ENCODE measurements around the gene GNL3.

GNL3 gene

GRCh38 chr3:52743152-52743551, 57.3 kb downstream of the GNL3 start:
- H3K4me2 ChIP-seq (ENCODE audit: low read length) = no peak overlapping the region
- H3K79me2 ChIP-seq (ENCODE audit: low read length) = no peaks in the 10 kb centered on the region
- TF ChIP-seq EZH2phosphoT487 (IDR thresholded peaks at IDR 0.05; ENCODE audit: low read depth) = no peak
- TF ChIP-seq, protein P1, sequence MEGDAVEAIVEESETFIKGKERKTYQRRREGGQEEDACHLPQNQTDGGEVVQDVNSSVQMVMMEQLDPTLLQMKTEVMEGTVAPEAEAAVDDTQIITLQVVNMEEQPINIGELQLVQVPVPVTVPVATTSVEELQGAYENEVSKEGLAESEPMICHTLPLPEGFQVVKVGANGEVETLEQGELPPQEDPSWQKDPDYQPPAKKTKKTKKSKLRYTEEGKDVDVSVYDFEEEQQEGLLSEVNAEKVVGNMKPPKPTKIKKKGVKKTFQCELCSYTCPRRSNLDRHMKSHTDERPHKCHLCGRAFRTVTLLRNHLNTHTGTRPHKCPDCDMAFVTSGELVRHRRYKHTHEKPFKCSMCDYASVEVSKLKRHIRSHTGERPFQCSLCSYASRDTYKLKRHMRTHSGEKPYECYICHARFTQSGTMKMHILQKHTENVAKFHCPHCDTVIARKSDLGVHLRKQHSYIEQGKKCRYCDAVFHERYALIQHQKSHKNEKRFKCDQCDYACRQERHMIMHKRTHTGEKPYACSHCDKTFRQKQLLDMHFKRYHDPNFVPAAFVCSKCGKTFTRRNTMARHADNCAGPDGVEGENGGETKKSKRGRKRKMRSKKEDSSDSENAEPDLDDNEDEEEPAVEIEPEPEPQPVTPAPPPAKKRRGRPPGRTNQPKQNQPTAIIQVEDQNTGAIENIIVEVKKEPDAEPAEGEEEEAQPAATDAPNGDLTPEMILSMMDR (IDR thresholded peaks at IDR 0.05; ENCODE audit: low read depth, low read length) = no peak
- no peak overlapping the region for H3K9ac ChIP-seq (ENCODE audit: low read length)
- no peak overlapping the region for H2AFZ ChIP-seq (ENCODE audit: low read depth, low read length)
- H3K4me3 ChIP-seq (ENCODE audit: low read length) = no peak overlapping the region
- H3K36me3 ChIP-seq (replicated peaks; ENCODE audit: low read depth, low read length) = peaks cover 42% of the 10 kb centered on the region
- H3K9me3 ChIP-seq (ENCODE audit: insufficient read depth, low read length) = no peaks in the 10 kb centered on the region
- no peak overlapping the region for H3K27ac ChIP-seq (ENCODE audit: low read length)
- no peaks in the 10 kb centered on the region for H3K4me1 ChIP-seq (ENCODE audit: low read length)
- no peaks in the 10 kb centered on the region for H3K27me3 ChIP-seq (ENCODE audit: low read depth, low read length)
- no peaks in the 10 kb centered on the region for H4K20me1 ChIP-seq (ENCODE audit: insufficient read depth, low read length)

DNA sequence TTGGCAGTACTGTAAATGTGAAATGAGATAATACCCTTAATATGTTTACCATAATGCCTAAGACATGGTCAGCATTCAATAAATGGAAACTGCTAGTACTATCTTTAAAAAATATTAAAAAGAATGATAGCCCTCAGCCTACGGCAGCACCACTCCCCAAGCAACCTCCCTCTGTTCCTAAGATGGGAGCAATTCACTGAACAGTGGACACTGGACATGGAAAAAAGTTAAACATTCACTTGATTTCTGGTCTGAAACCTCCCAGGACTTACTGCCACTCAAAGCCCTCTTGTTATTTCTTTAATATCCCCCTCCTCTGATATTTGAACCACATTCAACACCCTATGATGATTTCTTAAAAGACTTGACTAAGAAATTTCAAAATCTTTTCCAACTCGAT, 57.9 kb downstream of the GNL3 start:
- Histone ChIP-seq H3K36me3 (replicated peaks; ENCODE audit: low read depth, low read length) (peaks cover 48% of the 10 kb centered on the region), H2AFZ (ENCODE audit: low read depth, low read length) (no peak overlapping the region), H3K9me3 (ENCODE audit: insufficient read depth, low read length) (no peaks in the 10 kb centered on the region), H4K20me1 (ENCODE audit: insufficient read depth, low read length) (no peaks in the 10 kb centered on the region), H3K9ac (ENCODE audit: low read length) (no peak overlapping the region), H3K4me1 (ENCODE audit: low read length) (no peaks in the 10 kb centered on the region), H3K27me3 (ENCODE audit: low read depth, low read length) (no peaks in the 10 kb centered on the region), H3K4me3 (ENCODE audit: low read length) (no peak overlapping the region), H3K4me2 (ENCODE audit: low read length) (no peak overlapping the region), H3K27ac (ENCODE audit: low read length) (no peak overlapping the region), H3K79me2 (ENCODE audit: low read length) (no peaks in the 10 kb centered on the region)
- TF ChIP-seq, protein P1 (IDR thresholded peaks at IDR 0.05; ENCODE audit: low read depth, low read length) = no peak
- TF ChIP-seq EZH2phosphoT487 (IDR thresholded peaks at IDR 0.05; ENCODE audit: low read depth) = no peak
